Upper lobe of left lung (tissue), 4 donors: ENCODE data around the gene TMEM108.

ENCODE experiments used
- CTCF ChIP-seq, 6 experiments: fragments of 450-650 bp in 4 of 6; fragments of 200-600 bp in 2 of 6; sonication (generic) in 2 of 6; IDR thresholded peaks; one replicate each; pipeline ENCODE4 v1.5.1; 2016 to 2019; ENCODE audit warnings: antibody characterized with exemption in 6 of 6
- POLR2A ChIP-seq, 4 donors: fragments of 450-650 bp; IDR thresholded peaks; one replicate each; pipeline ENCODE4 v1.5.1; 2016 to 2017; ENCODE audit warnings: antibody characterized with exemption in 4 of 4, mild to moderate bottlenecking in 2 of 4

DNA sequence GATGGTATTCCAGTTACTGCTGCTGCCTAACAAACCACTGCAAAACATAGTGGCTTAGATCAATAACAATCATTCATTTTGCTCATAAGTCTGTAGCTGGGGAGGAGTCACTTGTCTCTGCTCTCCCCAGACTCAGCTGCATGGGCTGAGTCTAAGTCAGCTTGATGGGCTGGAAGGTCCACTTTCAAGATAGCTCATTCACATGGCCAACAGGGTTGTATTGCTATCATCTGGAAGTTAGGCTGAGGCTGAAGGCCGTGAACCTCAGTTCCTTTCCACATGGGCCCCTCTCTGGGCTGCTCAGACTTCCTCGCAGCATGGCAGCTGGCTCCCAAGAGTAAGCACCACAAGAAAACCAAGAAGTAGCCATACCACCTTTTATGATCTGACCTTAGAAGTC is 333.0 kb downstream of the TMEM108 start:
- TF ChIP-seq POLR2A (IDR thresholded peaks at IDR 0.05) (no peak), CTCF (IDR thresholded peaks at IDR 0.05) (no peak)
